Measurements from ENCODE around the gene COX7A2L.
"Not testable (repeated sequence)": the region's sequence is repeated elsewhere in the genome, so short reads cannot be mapped to it uniquely, and the experiment has no call there.

COX7A2L gene
- 64.9 to 79.1 reads per million in 2 experiments for total RNA-seq

GRCh38 chr2:42360890-42361727 lies at the start of gene COX7A2L:
Gene COX7A2L, minus strand, starts transcription at chr2:42361217. Its CDS starts 56 bp downstream, at chr2:42361161.
- peak; percentile 95 for DNase-seq (ENCODE audit: low read depth)

- DNase-seq (ENCODE audit: low read depth): no peak
Observed at GRCh38 chr2:42408009-42408408, 47.0 kb upstream of the COX7A2L start.

GRCh38 chr2:42407476-42407875 lies 46.5 kb upstream of the COX7A2L start:
- DNase-seq (ENCODE audit: low read depth): no peak

DNA sequence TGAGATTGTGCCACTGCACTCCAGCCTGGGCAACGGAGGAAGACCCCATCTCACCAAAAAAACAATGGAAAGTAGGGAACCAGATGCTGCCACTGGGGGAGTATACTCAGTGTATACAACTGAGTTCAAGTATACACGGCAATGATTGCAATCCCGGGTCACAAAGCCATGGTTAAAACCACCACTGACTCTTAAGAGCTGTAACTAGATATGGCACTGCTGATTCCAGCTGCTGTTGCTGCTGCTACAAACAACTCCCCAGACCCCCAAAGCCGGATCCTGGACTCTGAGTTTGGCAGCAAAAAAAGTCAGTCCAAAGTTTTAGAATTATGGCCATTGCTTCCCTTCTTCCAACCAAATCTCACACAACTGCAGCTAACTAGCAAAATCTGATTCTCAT lies 43.7 kb upstream of the COX7A2L start:
- DNase-seq (ENCODE audit: low read depth): no peak

DNA sequence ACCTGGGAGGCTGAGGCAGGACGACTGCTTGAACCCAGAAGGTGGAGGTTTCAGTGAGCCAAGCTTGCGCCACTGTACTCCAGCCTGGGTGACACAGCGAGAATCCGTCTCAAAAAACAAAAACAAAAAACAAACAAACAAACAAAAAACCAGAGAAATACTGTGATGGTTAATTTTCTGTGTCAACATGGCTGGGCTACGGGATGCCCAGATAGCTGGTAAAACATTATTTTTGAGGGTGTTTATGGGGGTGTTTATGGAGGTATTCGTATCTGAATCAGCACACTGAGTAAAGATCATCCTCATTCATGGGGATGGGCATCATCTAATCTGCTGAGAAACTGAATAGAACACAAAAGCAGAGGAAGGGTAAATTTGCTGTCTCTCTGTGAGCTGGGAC lies 40.8 kb upstream of the COX7A2L start:
- DNase-seq (ENCODE audit: low read depth): no peak

GRCh38 chr2:42398052-42398451 lies 37.0 kb upstream of the COX7A2L start:
- not testable (repeated sequence) for DNase-seq (ENCODE audit: low read depth)

GRCh38 chr2:42393320-42393719 lies 32.3 kb upstream of the COX7A2L start:
- not testable (repeated sequence) for DNase-seq (ENCODE audit: low read depth)

DNA sequence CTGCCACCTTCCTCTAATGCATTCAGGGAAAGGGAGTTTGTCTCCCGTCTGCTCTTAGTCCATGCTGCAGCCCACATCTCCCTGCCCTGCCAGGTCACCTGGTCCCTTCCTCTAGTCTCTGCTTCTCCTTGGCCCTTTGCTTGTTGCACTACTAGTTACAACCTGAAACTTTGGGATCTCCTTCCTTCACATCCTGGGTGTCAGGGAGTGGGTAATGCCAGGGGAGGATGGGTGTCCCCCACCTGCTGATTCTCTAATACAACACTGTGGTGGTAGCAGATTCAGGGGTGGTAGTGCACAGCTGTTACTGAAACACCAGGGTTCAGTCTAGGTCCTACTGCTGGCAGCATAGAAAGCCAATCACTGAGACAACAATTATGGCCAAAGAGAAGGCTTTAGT lies 31.2 kb upstream of the COX7A2L start:
- no peak for DNase-seq (ENCODE audit: low read depth)

DNA sequence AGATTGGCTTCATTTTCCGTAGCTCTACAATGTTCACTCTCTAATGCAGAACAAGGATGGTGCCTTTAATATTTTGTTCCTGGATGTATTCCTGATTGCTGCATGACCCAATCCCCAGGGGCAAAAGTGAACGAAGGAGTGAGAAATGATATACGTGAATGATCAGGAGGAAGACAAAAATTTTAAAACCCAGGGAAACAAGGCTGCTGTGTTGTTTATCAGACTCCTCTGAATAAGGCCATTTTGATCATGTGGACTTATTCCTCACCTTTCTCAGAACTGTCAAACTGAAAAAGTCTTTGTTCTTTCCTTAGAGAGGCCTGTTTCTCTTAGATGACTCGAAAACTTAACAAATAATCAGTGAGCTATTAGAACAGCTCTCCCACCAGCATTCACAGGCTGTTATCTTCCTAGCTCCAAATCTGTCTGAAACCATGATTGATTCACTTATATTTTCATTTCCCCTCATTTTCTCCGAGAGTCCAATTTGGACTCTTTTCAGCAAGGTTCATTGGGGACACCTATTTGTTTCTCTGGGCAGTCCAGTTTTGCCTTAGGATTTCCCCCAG lies 29.5 kb upstream of the COX7A2L start:
- no peak for DNase-seq (ENCODE audit: low read depth)

DNA sequence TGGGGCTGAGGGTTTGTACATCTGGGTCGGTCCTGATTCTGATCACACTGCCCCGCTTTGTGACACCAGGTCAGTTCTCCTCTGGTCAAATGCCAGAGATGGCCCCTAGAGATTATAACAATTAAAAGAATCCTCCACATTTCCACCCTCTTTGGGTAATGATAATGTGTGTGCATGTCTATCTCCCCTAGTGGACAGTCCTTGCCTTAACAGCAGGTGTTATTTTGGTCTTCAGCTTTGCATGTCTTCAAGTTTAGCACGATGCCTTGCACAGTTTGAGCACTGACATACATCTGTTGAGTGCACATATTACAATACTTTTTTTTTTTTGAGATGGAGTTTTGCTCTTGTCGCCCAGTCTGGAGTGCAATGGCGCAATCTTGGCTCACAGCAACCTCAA lies 25.7 kb upstream of the COX7A2L start:
- no peak for DNase-seq (ENCODE audit: low read depth)

DNA sequence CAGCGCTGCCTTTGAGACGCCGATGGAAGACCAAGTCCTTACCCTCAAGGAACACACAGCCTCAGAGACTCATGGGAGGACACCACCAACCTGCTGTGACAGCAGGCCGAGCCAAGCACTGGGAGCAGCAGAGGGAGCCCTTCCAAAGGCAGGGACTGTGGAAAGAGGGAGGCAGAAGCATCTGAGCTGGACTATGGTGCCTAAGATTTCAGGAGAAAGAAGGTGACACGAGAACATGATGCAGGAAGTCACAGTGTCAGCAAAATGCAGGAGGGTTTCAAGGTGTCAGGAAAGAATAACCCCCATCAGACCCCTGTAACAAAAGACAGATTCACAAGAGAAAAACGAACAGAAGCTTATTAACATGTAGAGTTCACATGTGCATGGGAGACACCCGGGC lies 24.2 kb upstream of the COX7A2L start:
- no peak for DNase-seq (ENCODE audit: low read depth)

GRCh38 chr2:42383855-42384530 lies 23.0 kb upstream of the COX7A2L start:
- DNase-seq (ENCODE audit: low read depth): no peak

DNA sequence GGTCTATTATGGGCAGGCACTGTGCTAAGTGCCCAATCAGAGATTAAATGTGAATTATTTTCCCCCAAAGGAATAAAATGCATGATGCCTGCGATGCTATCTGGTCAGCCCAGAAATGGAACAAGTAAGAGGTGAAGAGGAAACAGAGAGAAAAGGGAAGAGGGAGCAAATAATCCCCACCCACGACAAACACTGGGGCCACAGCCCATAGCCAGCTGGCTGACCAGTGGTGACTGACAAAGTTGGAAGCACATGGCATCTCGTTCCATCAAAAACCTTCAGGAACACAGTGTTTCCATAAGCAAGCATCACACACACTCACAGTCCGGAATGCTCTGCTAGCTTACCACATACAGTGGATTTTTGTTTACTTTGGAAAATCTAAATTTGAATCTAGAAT lies 21.1 kb upstream of the COX7A2L start:
- DNase-seq (ENCODE audit: low read depth): no peak

- DNase-seq (ENCODE audit: low read depth): not testable (repeated sequence)
Observed at GRCh38 chr2:42380026-42380425, 19.0 kb upstream of the COX7A2L start.

- no peak for DNase-seq (ENCODE audit: low read depth)
Observed at GRCh38 chr2:42378415-42378814, 17.4 kb upstream of the COX7A2L start.

DNA sequence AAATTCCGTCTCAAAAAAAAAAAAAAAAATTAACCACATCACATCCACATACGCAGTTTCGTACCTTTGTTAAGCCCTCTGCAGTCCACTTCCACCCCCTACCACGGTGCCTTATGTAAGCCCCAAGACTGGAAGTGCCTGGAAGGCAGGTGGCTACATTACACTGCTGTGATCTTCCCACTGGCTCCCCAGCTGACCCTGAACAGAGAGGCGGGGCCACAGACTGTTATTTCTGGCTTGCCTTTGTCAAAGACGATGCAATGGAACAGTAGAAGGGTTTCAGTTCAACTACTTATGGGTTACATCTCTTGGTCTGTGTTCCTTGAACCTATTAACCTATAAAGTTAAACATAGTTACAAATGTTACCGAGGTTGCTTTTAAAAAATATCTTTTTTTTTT lies 15.7 kb upstream of the COX7A2L start:
- DNase-seq (ENCODE audit: low read depth): no peak

GRCh38 chr2:42372474-42373200 lies 11.6 kb upstream of the COX7A2L start:
- no peak for DNase-seq (ENCODE audit: low read depth)

- no peak for DNase-seq (ENCODE audit: low read depth)
Observed at GRCh38 chr2:42371611-42372473, 10.8 kb upstream of the COX7A2L start.

DNA sequence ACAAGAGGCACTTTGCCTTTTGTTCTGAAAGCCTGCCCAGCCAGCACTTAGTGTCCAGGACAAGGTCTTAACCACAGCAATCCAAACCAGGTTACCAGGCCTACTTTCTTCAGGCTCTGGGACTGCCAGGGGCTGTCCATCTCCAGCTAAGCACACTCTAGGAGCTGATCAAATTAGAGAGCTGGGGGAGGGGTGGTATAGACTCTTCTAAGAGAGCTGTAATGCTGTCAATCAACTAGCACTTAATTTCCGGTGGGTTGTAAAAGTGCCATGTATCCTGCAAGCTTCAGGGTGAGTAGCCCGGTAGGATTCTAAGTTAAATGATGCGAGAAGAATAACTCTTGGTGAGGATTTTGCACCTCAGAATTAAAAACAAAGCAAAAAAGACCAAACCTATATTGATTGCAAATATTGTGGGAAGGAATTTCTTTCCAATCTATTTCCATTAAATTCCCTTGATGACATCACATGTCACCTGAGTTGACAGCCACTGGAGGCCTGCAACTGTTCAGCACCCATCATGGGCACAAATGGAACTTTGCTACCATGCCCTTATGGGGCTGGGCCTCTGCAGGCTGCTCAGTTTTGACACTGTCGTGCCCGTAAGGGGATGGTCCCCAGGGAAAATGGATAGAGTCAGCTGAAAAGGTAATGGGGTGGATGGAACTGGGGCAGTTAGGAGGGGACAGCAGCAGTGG lies 8.7 kb upstream of the COX7A2L start:
- no peak for DNase-seq (ENCODE audit: low read depth)

DNA sequence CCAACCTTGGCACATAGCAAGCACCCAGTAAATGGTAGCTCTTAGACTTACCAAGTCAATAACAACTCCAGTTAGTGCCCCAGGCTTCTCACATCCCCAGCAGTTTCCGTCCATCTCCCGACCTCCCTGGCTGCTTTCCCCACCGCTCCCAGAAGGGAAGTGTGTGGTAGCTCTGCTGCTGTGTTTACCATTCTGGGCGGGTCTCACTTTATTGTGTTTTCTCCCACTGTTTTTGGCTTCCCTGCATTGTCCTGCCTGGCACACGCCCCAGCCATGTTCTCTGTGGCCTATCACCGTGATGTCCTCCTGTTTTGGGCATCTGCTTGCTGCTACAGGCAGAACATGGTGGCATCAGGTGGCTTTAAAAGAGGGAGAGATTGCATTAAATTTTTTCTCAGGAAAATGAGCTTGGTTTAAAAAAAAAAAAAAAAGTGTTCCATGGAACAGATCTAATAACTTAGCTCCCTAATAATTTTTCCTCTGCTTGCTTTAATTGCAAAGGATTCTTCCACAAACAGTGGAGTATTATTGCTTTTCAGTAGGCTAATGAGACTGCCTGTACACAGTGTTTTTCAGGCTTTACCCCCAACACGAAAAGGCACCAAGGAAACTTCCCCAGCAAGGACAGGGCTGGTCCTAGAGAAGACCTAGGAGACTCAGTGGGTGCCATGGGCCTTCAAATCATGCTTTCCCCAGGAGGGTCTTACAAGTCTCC lies 8.0 kb upstream of the COX7A2L start:
- no peak for DNase-seq (ENCODE audit: low read depth)
